ENCODE measurements around the gene ZNF778. TPM values are rescaled to one million over a fixed set of nuclear protein-coding genes. Genes with fewer than 3 reads are reported as not detected.

ZNF778 gene
- total and polyA plus RNA-seq, 2 of the 13 experiments (the other 11 are each of a cell fraction or from before 2014, with no cell fraction given), result 3.8 to 7.2 TPM

DNA sequence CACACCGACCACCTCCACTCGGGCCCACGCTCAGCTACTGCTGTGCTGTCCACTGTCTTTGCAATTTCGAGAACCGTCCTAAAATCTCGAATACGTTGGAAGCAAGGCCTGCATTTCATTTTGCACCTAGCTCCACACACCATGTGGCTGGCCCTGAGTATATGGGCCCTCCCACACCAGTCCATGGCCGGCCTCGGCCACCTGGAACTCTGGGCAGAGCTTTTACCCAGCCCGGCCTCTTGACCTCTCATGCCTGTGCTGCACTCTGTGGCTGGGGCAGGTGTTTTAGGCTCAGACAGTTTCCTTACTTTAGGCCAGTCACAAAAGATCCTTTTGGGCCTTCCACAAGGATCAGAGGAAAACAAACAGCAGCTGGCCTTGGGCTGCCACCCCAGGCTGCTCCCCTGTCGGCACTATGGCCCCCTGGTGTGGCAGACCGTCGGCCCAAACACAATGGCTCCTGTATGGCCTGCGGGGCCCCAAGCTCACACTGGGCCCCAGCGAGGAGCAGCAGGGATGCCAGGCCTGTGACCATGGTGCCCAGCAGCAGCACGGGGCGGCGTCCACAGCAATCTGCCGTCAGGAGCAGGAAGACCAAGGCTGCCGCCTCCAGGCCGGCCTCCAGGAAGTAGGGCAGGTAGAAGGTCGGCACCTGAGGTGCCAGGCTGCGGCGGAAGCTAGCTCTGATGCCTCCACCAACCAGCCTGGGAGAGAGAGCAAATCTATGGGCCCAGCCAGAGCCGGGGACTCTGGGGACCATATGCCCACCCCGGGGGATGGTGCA, 19.7 kb upstream of the ZNF778 start (continued):
- TF ChIP-seq JUNB (CRISPR knock-in tag; IDR thresholded peaks at IDR 0.05; ENCODE audit: borderline replicate concordance), result no peak
- TF ChIP-seq, protein P1, sequence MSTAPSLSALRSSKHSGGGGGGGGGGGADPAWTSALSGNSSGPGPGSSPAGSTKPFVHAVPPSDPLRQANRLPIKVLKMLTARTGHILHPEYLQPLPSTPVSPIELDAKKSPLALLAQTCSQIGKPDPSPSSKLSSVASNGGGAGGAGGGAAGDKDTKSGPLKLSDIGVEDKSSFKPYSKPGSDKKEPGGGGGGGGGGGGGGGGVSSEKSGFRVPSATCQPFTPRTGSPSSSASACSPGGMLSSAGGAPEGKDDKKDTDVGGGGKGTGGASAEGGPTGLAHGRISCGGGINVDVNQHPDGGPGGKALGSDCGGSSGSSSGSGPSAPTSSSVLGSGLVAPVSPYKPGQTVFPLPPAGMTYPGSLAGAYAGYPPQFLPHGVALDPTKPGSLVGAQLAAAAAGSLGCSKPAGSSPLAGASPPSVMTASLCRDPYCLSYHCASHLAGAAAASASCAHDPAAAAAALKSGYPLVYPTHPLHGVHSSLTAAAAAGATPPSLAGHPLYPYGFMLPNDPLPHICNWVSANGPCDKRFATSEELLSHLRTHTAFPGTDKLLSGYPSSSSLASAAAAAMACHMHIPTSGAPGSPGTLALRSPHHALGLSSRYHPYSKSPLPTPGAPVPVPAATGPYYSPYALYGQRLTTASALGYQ (CRISPR knock-in tag; IDR thresholded peaks at IDR 0.05), result peak; percentile 99
- peak; percentile 70; the same call in 1 of the 2 replicates for TF ChIP-seq SIN3A (IDR thresholded peaks at IDR 0.05; ENCODE audit: borderline replicate concordance, low read depth, low read length)
- TF ChIP-seq ATF7-NPFF (CRISPR knock-in tag; IDR thresholded peaks at IDR 0.05; ENCODE audit: low read depth), result peak; percentile 69; the same call in 1 of the 2 replicates
- no peak; the same call in 1 of the 2 replicates for TF ChIP-seq ZMYM3 (CRISPR knock-in tag; IDR thresholded peaks at IDR 0.05)
- TF ChIP-seq PRMT3 (CRISPR knock-in tag; IDR thresholded peaks at IDR 0.05; ENCODE audit: borderline replicate concordance, low read depth), result 0 out of 2 replicates have a peak, but pooled peaks have one; percentile 47
- no peak for TF ChIP-seq MEIS1 (CRISPR knock-in tag; IDR thresholded peaks at IDR 0.05; ENCODE audit: borderline replicate concordance)
- TF ChIP-seq KAT8 (CRISPR knock-in tag; IDR thresholded peaks at IDR 0.05), result peak; percentile 85
- no peak for TF ChIP-seq REXO4 (CRISPR knock-in tag; IDR thresholded peaks at IDR 0.05; ENCODE audit: borderline replicate concordance)
- TF ChIP-seq, protein P2, sequence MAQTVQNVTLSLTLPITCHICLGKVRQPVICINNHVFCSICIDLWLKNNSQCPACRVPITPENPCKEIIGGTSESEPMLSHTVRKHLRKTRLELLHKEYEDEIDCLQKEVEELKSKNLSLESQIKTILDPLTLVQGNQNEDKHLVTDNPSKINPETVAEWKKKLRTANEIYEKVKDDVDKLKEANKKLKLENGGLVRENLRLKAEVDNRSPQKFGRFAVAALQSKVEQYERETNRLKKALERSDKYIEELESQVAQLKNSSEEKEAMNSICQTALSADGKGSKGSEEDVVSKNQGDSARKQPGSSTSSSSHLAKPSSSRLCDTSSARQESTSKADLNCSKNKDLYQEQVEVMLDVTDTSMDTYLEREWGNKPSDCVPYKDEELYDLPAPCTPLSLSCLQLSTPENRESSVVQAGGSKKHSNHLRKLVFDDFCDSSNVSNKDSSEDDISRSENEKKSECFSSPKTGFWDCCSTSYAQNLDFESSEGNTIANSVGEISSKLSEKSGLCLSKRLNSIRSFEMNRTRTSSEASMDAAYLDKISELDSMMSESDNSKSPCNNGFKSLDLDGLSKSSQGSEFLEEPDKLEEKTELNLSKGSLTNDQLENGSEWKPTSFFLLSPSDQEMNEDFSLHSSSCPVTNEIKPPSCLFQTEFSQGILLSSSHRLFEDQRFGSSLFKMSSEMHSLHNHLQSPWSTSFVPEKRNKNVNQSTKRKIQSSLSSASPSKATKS (CRISPR knock-in tag; IDR thresholded peaks at IDR 0.05), result no peak
- TF ChIP-seq MAF1 (CRISPR knock-in tag; IDR thresholded peaks at IDR 0.05; ENCODE audit: borderline replicate concordance), result peak; percentile 81; the same call in 1 of the 2 replicates
- TF ChIP-seq NCOA5 (CRISPR knock-in tag; IDR thresholded peaks at IDR 0.05), result no peak
- TF ChIP-seq ZBTB7B (CRISPR knock-in tag; IDR thresholded peaks at IDR 0.05), result peak; percentile 96
- no peak; the same call in 1 of the 2 replicates for TF ChIP-seq ZNF225 (CRISPR knock-in tag; IDR thresholded peaks at IDR 0.05)
- TF ChIP-seq JUN (CRISPR knock-in tag; IDR thresholded peaks at IDR 0.05), result no peak
- TF ChIP-seq, protein P3, sequence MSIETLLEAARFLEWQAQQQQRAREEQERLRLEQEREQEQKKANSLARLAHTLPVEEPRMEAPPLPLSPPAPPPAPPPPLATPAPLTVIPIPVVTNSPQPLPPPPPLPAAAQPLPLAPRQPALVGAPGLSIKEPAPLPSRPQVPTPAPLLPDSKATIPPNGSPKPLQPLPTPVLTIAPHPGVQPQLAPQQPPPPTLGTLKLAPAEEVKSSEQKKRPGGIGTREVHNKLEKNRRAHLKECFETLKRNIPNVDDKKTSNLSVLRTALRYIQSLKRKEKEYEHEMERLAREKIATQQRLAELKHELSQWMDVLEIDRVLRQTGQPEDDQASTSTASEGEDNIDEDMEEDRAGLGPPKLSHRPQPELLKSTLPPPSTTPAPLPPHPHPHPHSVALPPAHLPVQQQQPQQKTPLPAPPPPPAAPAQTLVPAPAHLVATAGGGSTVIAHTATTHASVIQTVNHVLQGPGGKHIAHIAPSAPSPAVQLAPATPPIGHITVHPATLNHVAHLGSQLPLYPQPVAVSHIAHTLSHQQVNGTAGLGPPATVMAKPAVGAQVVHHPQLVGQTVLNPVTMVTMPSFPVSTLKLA (IDR thresholded peaks at IDR 0.05), result no peak
- TF ChIP-seq ZNF792 (CRISPR knock-in tag; IDR thresholded peaks at IDR 0.05), result peak; percentile 89
- no peak for TF ChIP-seq RORA (CRISPR knock-in tag; IDR thresholded peaks at IDR 0.05)
- TF ChIP-seq, protein P4, sequence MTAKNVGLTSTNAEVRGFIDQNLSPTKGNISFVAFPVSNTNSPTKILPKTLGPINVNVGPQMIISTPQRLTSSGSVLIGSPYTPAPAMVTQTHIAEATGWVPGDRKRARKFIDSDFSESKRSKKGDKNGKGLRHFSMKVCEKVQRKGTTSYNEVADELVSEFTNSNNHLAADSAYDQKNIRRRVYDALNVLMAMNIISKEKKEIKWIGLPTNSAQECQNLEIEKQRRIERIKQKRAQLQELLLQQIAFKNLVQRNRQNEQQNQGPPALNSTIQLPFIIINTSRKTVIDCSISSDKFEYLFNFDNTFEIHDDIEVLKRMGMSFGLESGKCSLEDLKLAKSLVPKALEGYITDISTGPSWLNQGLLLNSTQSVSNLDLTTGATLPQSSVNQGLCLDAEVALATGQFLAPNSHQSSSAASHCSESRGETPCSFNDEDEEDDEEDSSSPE (CRISPR knock-in tag; IDR thresholded peaks at IDR 0.05), result 0 out of 2 replicates have a peak, but pooled peaks have one; percentile 27
- TF ChIP-seq KDM4B (CRISPR knock-in tag; IDR thresholded peaks at IDR 0.05), result peak; percentile 80; the same call in 1 of the 2 replicates
- 0 out of 2 replicates have a peak, but pooled peaks have one; percentile 6 for TF ChIP-seq SP2 (CRISPR knock-in tag; IDR thresholded peaks at IDR 0.05)
- TF ChIP-seq ARNT2 (CRISPR knock-in tag; IDR thresholded peaks at IDR 0.05; ENCODE audit: low read depth), result peak; percentile 74
- TF ChIP-seq ZIK1 (CRISPR knock-in tag; IDR thresholded peaks at IDR 0.05; ENCODE audit: borderline replicate concordance, low read depth), result peak; percentile 10; the same call in 1 of the 2 replicates

All from HepG2 (cell line).